K562 (cell line): ENCODE measurements around the gene GPR32. TPM values are rescaled to one million over a fixed set of nuclear protein-coding genes. Genes with fewer than 3 reads are reported as not detected.

ENCODE experiments used
- CBX5 ChIP-seq: IDR thresholded peaks from 2 replicates; pipeline ENCODE4 v1.6.1; 2014; ENCODE audit warnings: low read depth, borderline replicate concordance
- JUND ChIP-seq, 2 experiments: IDR thresholded peaks; 2 replicates in 1 of 2; 3 replicates in 1 of 2; pipeline ENCODE4 v1.6.1; 2011; ENCODE audit warnings: borderline replicate concordance in 2 of 2, low read depth in 2 of 2, low read length in 2 of 2, improper control_type of control experiment in 1 of 2, missing biosample characterization in 1 of 2, missing genetic modification characterization in 1 of 2, missing genetic modification reagents in 1 of 2
- NR3C1 ChIP-seq: sonication (generic); formaldehyde crosslinking; IDR thresholded peaks from 2 replicates; pipeline ENCODE4 v1.8.1; 2022; ENCODE audit warnings: missing genetic modification reagents
- PCBP1 ChIP-seq: fragments of 200-400 bp; formaldehyde crosslinking; IDR thresholded peaks from 2 replicates; pipeline ENCODE4 v1.6.1; 2018; ENCODE audit warnings: mild to moderate bottlenecking, low read depth, low read length; ENCODE audit not compliant: poor library complexity, severe bottlenecking
- PHF20 ChIP-seq: fragments of 450-650 bp; IDR thresholded peaks from 2 replicates; pipeline ENCODE4 v1.6.1; 2018; ENCODE audit not compliant: partially characterized antibody
- U2AF1 ChIP-seq: fragments of 200-400 bp; formaldehyde crosslinking; optimal IDR thresholded peaks from 2 replicates; pipeline ENCODE3; 2017; ENCODE audit warnings: mild to moderate bottlenecking, low read depth, low read length, moderate library complexity
- ZBTB1 ChIP-seq: sonication (generic); formaldehyde crosslinking; IDR thresholded peaks from 2 replicates; pipeline ENCODE4 v1.8.1; 2023; ENCODE audit warnings: missing genetic modification reagents, low read depth, mild to moderate bottlenecking, borderline replicate concordance
- ZBTB17 ChIP-seq: fragments of 450-650 bp; formaldehyde crosslinking; IDR thresholded peaks from 2 replicates; pipeline ENCODE4 v1.4.0; 2020; ENCODE audit warnings: mild to moderate bottlenecking
- ZNF174 ChIP-seq: fragments of 250-450 bp; sonication (Bioruptor Pico); IDR thresholded peaks from 2 replicates; pipeline ENCODE4 v1.4.0; 2020; ENCODE audit warnings: mild to moderate bottlenecking
- ZNF507 ChIP-seq: conservative IDR thresholded peaks from 2 replicates; pipeline ENCODE4 v1.6.1; 2017; ENCODE audit warnings: missing genetic modification characterization, missing compliant biosample characterization
- polyA plus RNA-seq, 8 experiments: library from polyadenylated mRNA; depleted of rRNA in 4 of 8; stranded (reverse) in 5 of 8; unstranded in 3 of 8; fragments of >200 nt; fragmentation: Nextera tagmentation in 2 of 8; fragmentation: Illumina TruSeq in 1 of 8; extraction: Ambion mirVana in 2 of 8; extraction: Trizol in 1 of 8; gene quantifications; 2 replicates each; pipeline versions ENCODE4 v1.2.1 to v1.2.3, GENCODE V29; 2011 to 2014; ENCODE audit warnings: inconsistent platforms in 1 of 8, missing spikeins in 1 of 8
- total RNA-seq, 7 experiments: library from RNA; depleted of rRNA in 6 of 7; stranded (reverse); fragments of >200 nt in 6 of 7; fragmentation: Illumina TruSeq in 2 of 7; extraction: Trizol in 2 of 7; gene quantifications; 2 replicates each; pipeline versions ENCODE4 v1.2.1 to v1.2.3, GENCODE V29; 2011 to 2021; ENCODE audit warnings: low replicate concordance in 1 of 7
- TF ChIP-seq, protein P1 (sequence below): IDR thresholded peaks from 3 replicates; pipeline ENCODE4 v1.6.1; 2011; ENCODE audit warnings: borderline replicate concordance, mild to moderate bottlenecking; ENCODE audit not compliant: insufficient read length, insufficient read depth
- TF ChIP-seq, protein P2 (sequence below), 2 experiments: fragments of 450-650 bp; formaldehyde crosslinking in 1 of 2; IDR thresholded peaks; 2 replicates each; pipeline versions ENCODE4 v1.4.0 to v1.6.1; 2014 to 2020; ENCODE audit warnings: mild to moderate bottlenecking in 2 of 2, borderline replicate concordance in 1 of 2, low read depth in 1 of 2
- TF ChIP-seq, protein P3 (sequence below): IDR thresholded peaks from 2 replicates; pipeline ENCODE4 v1.6.1; 2014; ENCODE audit warnings: antibody characterized with exemption
- TF ChIP-seq, protein P4 (sequence below): fragments of 450-650 bp; IDR thresholded peaks from 2 replicates; pipeline ENCODE4 v1.6.1; 2014; ENCODE audit warnings: low read depth, mild to moderate bottlenecking, moderate library complexity, borderline replicate concordance

Gene GPR32
- total and polyA plus RNA-seq, 9 of the 15 experiments (the other 6 are each of a cell fraction or from before 2014, with no cell fraction given) = not detected

DNA sequence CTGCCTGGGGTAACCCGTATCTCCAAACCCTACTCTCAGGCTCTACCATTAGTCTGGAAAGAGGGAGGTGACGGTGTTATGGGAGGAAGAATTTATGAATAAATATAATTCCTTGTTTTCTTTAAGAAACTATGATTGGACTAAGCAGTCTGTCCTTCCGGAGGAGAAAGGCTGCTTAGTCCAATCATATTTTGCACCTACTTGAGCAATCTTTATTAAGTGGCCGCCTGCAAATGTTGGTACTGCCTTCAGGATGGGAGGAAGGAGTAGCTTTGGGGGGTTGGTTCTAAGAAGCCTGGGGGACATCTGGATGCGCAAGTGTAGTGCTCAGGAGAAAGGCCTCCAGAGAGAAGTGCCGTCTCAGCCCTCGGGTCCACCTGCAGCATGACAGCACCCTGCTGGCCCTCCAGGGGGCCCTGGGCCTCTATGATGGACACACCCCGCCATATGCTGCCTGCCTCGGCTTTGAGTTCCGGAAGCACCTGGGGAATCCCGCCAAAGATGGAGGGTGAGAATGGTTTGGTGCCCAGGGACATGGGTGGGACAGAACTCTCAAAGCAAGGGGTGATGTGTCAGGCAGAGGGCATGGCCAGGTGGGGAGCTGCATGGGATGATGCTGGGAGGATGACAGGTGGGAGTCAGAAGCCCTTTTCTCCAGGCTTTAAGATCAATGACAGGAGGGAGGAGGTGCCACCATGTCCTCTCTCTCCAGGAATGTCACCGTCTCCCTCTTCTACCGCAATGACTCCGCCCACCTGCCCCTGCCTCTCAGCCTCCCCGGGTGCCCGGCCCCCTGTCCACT is 24.0 kb downstream of the GPR32 start (continued):
- TF ChIP-seq, protein P1, sequence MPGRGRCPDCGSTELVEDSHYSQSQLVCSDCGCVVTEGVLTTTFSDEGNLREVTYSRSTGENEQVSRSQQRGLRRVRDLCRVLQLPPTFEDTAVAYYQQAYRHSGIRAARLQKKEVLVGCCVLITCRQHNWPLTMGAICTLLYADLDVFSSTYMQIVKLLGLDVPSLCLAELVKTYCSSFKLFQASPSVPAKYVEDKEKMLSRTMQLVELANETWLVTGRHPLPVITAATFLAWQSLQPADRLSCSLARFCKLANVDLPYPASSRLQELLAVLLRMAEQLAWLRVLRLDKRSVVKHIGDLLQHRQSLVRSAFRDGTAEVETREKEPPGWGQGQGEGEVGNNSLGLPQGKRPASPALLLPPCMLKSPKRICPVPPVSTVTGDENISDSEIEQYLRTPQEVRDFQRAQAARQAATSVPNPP = no peak
- peak; percentile 13 for TF ChIP-seq PHF20
- TF ChIP-seq, protein P2, sequence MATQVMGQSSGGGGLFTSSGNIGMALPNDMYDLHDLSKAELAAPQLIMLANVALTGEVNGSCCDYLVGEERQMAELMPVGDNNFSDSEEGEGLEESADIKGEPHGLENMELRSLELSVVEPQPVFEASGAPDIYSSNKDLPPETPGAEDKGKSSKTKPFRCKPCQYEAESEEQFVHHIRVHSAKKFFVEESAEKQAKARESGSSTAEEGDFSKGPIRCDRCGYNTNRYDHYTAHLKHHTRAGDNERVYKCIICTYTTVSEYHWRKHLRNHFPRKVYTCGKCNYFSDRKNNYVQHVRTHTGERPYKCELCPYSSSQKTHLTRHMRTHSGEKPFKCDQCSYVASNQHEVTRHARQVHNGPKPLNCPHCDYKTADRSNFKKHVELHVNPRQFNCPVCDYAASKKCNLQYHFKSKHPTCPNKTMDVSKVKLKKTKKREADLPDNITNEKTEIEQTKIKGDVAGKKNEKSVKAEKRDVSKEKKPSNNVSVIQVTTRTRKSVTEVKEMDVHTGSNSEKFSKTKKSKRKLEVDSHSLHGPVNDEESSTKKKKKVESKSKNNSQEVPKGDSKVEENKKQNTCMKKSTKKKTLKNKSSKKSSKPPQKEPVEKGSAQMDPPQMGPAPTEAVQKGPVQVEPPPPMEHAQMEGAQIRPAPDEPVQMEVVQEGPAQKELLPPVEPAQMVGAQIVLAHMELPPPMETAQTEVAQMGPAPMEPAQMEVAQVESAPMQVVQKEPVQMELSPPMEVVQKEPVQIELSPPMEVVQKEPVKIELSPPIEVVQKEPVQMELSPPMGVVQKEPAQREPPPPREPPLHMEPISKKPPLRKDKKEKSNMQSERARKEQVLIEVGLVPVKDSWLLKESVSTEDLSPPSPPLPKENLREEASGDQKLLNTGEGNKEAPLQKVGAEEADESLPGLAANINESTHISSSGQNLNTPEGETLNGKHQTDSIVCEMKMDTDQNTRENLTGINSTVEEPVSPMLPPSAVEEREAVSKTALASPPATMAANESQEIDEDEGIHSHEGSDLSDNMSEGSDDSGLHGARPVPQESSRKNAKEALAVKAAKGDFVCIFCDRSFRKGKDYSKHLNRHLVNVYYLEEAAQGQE (IDR thresholded peaks at IDR 0.05; ENCODE audit: borderline replicate concordance) = peak; percentile 69; the same call in 1 of the 2 replicates
- TF ChIP-seq, protein P2 (CRISPR knock-in tag; IDR thresholded peaks at IDR 0.05; ENCODE audit: low read depth) = peak; percentile 6; the same call in 1 of the 2 replicates
- TF ChIP-seq, protein P3, sequence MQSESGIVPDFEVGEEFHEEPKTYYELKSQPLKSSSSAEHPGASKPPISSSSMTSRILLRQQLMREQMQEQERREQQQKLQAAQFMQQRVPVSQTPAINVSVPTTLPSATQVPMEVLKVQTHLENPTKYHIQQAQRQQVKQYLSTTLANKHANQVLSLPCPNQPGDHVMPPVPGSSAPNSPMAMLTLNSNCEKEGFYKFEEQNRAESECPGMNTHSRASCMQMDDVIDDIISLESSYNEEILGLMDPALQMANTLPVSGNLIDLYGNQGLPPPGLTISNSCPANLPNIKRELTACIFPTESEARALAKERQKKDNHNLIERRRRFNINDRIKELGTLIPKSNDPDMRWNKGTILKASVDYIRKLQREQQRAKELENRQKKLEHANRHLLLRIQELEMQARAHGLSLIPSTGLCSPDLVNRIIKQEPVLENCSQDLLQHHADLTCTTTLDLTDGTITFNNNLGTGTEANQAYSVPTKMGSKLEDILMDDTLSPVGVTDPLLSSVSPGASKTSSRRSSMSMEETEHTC = no peak
- no peak for TF ChIP-seq NR3C1
- no peak for TF ChIP-seq ZBTB17 (CRISPR knock-in tag)
- no peak for TF ChIP-seq ZNF174
- TF ChIP-seq ZNF507 (tag) = no peak
- TF ChIP-seq U2AF1 = no peak
- no peak for TF ChIP-seq PCBP1
- TF ChIP-seq CBX5 = no peak
- TF ChIP-seq JUND (IDR thresholded peaks at IDR 0.05; ENCODE audit: borderline replicate concordance, low read depth, low read length) = no peak
- TF ChIP-seq JUND (tag; IDR thresholded peaks at IDR 0.05; ENCODE audit: borderline replicate concordance, low read depth, low read length) = no peak
- TF ChIP-seq ZBTB1 (CRISPR knock-in tag) = no peak
- TF ChIP-seq, protein P4, sequence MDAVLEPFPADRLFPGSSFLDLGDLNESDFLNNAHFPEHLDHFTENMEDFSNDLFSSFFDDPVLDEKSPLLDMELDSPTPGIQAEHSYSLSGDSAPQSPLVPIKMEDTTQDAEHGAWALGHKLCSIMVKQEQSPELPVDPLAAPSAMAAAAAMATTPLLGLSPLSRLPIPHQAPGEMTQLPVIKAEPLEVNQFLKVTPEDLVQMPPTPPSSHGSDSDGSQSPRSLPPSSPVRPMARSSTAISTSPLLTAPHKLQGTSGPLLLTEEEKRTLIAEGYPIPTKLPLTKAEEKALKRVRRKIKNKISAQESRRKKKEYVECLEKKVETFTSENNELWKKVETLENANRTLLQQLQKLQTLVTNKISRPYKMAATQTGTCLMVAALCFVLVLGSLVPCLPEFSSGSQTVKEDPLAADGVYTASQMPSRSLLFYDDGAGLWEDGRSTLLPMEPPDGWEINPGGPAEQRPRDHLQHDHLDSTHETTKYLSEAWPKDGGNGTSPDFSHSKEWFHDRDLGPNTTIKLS = no peak
